ENCODE results near the gene FBXW2.

- no peak for TF ChIP-seq POLR2A (IDR thresholded peaks at IDR 0.05; ENCODE audit: low read depth, low read length)
- no peak for TF ChIP-seq MYC (IDR thresholded peaks at IDR 0.05; ENCODE audit: low read depth, low read length)
- TF ChIP-seq, protein P1, sequence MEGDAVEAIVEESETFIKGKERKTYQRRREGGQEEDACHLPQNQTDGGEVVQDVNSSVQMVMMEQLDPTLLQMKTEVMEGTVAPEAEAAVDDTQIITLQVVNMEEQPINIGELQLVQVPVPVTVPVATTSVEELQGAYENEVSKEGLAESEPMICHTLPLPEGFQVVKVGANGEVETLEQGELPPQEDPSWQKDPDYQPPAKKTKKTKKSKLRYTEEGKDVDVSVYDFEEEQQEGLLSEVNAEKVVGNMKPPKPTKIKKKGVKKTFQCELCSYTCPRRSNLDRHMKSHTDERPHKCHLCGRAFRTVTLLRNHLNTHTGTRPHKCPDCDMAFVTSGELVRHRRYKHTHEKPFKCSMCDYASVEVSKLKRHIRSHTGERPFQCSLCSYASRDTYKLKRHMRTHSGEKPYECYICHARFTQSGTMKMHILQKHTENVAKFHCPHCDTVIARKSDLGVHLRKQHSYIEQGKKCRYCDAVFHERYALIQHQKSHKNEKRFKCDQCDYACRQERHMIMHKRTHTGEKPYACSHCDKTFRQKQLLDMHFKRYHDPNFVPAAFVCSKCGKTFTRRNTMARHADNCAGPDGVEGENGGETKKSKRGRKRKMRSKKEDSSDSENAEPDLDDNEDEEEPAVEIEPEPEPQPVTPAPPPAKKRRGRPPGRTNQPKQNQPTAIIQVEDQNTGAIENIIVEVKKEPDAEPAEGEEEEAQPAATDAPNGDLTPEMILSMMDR (IDR thresholded peaks at IDR 0.05; ENCODE audit: extremely low read depth in 1 of 2, insufficient read depth in 1 of 2, low read depth in 1 of 2, low read length in 2 of 2) = no peak
- no peak for TF ChIP-seq EZH2 (IDR thresholded peaks at IDR 0.05; ENCODE audit: borderline replicate concordance, low read depth, low read length, severe bottlenecking)
- TF ChIP-seq, protein P2, sequence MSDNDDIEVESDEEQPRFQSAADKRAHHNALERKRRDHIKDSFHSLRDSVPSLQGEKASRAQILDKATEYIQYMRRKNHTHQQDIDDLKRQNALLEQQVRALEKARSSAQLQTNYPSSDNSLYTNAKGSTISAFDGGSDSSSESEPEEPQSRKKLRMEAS (IDR thresholded peaks at IDR 0.05; ENCODE audit: insufficient read depth, insufficient read length) = no peak
- TF ChIP-seq POLR2AphosphoS5 (IDR thresholded peaks at IDR 0.05; ENCODE audit: insufficient read depth, low read depth, low read length) = no peak
These were observed 67.3 kb downstream of the FBXW2 start for GRCh38 chr9:120725907-120726306.
